Subcutaneous adipose tissue (tissue), 4 donors: ENCODE measurements around the gene TBX5. TPM values are rescaled to one million over a fixed set of nuclear protein-coding genes. Genes with fewer than 3 reads are reported as not detected.

Source experiments
- total RNA-seq, 4 donors: library from RNA; depleted of rRNA; stranded (reverse); fragments of >200 nt; gene quantifications; one replicate each; pipeline ENCODE4 v1.1.0, GENCODE V29; 2016
- TF ChIP-seq, protein P1 (sequence below): fragments of 450-650 bp; IDR thresholded peaks from one replicate; pipeline ENCODE4 v1.5.1; 2016; ENCODE audit warnings: low read depth, mild to moderate bottlenecking, control low read depth, antibody characterized with exemption, moderate library complexity

Gene TBX5
- total RNA-seq, 4 donors from 2014 or later, result 1.2 to 5.3 (median 2.4) TPM

DNA sequence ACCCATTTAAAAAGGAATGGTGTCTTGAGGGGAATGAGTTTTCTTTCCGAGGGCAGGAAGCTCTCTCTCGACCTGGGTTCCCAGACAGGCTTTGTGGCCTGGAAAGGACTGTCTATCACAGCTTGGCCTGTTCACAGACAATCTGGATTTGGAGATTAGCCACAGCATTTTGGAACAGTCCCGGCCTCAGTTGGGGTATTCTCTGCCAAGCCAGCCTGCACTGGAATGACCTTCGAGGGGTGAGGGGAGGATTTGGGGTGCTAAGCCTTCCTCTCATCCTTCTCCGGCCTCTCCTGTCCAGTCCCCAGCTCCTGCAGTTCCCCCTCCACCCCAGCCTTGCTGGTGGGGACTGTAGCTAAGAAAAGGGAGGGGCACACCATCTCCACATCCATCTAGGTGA lies 13.0 kb downstream of the TBX5 start:
- TF ChIP-seq, protein P1, sequence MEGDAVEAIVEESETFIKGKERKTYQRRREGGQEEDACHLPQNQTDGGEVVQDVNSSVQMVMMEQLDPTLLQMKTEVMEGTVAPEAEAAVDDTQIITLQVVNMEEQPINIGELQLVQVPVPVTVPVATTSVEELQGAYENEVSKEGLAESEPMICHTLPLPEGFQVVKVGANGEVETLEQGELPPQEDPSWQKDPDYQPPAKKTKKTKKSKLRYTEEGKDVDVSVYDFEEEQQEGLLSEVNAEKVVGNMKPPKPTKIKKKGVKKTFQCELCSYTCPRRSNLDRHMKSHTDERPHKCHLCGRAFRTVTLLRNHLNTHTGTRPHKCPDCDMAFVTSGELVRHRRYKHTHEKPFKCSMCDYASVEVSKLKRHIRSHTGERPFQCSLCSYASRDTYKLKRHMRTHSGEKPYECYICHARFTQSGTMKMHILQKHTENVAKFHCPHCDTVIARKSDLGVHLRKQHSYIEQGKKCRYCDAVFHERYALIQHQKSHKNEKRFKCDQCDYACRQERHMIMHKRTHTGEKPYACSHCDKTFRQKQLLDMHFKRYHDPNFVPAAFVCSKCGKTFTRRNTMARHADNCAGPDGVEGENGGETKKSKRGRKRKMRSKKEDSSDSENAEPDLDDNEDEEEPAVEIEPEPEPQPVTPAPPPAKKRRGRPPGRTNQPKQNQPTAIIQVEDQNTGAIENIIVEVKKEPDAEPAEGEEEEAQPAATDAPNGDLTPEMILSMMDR, result no peak

DNA sequence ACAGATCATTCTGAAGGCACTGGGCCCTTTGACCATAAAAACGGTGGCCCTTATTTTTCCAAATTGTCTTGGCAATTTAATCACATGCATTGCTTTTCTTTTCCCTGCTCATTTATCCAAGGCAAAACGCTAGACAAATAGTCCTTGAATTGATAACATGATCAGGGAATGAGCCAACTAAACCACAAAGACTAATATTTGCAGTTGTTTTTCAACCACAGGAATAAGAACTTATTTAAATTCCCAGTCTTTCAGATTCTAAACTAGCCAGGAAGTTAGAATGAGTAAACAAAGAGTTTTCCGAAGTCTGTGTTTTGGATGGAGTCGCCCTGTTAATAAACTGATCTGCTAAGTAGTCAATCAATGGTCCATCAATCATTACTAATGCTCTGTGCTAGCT lies 14.9 kb downstream of the TBX5 start:
- TF ChIP-seq, protein P1, result no peak

DNA sequence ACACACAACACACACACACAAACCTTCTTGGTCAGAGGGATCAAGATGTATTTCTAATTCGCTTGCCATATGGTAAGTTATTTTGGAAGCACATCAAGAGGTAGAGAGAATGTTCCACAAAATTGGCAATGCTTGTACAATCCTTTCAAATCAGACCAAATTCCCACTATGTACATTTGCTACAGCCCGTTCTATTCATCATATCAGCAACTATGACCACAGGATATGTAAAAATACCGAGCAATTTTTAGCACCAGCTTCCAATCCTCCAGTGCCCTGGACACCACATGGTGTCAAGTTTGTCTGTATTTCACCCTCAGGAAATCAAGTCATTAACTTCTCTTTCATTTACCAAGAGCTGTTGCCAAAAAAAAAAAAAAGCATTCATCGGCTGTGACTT lies 21.2 kb downstream of the TBX5 start:
- TF ChIP-seq, protein P1, result no peak

DNA sequence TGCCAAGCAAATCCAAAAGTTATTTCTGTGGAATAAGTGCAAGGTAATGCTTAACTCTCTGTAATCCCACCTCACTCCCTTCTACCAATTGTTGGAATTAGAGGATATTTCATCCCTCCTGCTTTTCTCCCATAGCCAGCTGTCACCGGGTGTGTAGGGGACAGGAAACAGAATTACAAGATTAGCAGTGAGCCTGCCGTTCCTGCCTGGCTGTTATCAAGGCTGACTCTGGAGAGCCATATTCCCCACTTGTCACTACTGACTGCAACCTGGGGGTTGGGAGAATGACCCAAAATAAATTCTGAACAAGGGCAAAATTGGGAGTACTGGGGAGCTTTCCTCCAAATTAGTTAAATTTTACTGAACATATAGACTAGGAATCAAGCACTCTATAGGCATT lies 24.8 kb downstream of the TBX5 start:
- TF ChIP-seq, protein P1, result no peak

DNA sequence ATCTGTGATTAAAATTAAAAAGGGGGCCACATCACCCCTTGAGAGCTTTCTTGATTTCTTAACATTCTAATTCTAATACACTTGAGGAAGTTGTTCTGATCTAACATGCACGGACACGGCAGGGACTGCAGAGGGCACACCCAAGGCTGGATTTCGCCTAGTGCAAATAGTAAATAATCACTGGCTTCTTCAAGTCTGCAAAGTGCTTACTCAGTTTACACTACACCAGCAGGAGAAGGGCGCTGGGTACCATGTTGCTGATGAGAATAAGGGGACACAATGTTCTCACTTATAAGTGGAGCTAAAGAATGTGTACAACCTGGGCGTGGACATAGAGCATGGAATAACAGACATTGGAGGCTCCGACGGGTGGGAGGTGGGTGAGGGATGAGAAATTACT lies 34.2 kb downstream of the TBX5 start:
- TF ChIP-seq, protein P1, result no peak

DNA sequence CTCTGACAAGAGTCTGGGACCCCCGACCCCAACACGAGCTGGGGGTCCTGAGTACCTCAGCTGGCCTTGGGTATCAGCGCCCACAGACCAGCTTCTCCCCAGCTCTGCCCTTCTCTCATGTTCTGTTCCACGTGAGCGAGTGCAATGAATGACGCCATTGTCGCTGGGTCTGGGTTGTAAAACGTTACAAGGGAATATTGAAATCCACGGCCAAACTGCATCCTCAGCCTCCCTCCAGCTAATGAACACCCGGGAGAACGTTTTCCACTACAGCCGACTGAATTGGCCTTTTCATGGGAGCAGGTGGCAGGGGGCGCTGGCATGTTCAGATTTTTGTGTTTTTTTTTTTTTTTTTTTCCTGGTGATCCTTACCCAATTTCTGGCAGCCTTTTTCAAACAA lies 34.7 kb downstream of the TBX5 start:
- TF ChIP-seq, protein P1, result no peak

DNA sequence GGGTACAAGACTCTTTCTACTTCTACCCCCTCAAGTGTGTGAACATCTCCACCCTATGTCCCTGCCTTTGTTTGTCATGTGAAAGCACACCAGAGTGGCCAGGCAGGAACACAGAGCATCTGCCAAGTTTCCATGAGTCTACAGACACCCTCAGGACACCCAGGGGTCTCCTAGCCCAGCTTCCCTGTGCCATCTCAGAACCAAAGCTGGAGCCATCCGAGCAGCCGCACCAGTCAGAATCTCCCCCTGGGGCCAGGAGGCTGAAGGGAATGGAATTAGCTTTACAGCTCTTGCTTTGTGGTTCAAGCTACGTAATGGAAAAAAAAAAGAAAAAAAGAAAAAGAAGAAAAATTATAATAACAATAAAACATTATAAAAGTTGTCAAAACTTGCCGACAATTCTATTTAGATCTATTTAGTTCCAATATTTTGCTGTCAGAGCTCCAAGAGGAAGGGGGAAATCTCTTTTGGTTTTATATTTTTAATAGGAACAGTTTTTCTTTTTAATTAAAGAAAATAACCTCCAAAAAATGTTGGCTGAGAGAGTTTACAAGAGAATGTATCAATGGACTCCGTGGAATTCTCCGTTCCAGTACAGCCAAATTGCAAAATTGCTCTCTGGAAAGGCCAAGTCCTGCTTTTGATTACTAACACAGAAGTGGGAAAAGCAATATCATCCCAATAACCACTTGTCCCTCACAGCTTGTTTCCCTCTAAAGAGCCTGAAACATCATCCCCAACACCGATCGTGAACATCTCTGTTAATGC lies 37.1 kb downstream of the TBX5 start:
- TF ChIP-seq, protein P1, result no peak
